Mammary epithelial cell (primary cell): ENCODE measurements around the gene RSRC1.

Source experiments
- EZH2 ChIP-seq: IDR thresholded peaks from 2 replicates; pipeline ENCODE4 v1.6.1; 2012; ENCODE audit warnings: low read length, inconsistent platforms, borderline replicate concordance
- TF ChIP-seq, protein P1 (sequence below), 2 donors: IDR thresholded peaks in 1 of 2; conservative IDR thresholded peaks in 1 of 2; 2 replicates each; pipeline ENCODE4 v1.5.1; 2011 to 2012; ENCODE audit warnings: inconsistent platforms in 2 of 2, low read length in 2 of 2, mild to moderate bottlenecking in 2 of 2, control low read depth in 1 of 2, low read depth in 1 of 2; ENCODE audit not compliant: insufficient read depth in 1 of 2; ENCODE audit errors: extremely low read depth in 1 of 2

DNA sequence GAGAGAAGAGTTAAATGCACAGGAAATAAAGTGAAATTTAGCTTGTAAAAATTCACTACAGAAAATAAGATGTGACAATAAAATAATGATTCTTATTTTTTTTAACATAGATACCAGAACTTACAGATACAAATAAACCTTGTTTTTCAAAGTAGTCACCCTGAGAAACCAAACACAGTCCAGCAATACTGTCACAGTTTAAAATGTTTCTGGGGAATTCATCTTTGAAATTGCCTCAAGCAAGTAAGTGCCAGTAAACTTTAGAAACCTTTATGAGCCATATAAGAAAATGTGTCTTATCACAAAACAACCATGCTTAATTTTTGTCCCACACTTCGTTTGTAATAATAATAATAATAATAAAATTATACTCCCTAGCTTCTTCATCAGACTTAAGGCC is 23.5 kb upstream of the RSRC1 start:
- TF ChIP-seq, protein P1, sequence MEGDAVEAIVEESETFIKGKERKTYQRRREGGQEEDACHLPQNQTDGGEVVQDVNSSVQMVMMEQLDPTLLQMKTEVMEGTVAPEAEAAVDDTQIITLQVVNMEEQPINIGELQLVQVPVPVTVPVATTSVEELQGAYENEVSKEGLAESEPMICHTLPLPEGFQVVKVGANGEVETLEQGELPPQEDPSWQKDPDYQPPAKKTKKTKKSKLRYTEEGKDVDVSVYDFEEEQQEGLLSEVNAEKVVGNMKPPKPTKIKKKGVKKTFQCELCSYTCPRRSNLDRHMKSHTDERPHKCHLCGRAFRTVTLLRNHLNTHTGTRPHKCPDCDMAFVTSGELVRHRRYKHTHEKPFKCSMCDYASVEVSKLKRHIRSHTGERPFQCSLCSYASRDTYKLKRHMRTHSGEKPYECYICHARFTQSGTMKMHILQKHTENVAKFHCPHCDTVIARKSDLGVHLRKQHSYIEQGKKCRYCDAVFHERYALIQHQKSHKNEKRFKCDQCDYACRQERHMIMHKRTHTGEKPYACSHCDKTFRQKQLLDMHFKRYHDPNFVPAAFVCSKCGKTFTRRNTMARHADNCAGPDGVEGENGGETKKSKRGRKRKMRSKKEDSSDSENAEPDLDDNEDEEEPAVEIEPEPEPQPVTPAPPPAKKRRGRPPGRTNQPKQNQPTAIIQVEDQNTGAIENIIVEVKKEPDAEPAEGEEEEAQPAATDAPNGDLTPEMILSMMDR (conservative IDR thresholded peaks at IDR 0.05 in 1 of 2, IDR thresholded peaks at IDR 0.05 in 1 of 2; ENCODE audit: extremely low read depth in 1 of 2, insufficient read depth in 1 of 2, low read depth in 1 of 2, low read length in 2 of 2) = no peak
- TF ChIP-seq EZH2 = no peak
